ENCODE measurements around the gene NPRL2.

DNA sequence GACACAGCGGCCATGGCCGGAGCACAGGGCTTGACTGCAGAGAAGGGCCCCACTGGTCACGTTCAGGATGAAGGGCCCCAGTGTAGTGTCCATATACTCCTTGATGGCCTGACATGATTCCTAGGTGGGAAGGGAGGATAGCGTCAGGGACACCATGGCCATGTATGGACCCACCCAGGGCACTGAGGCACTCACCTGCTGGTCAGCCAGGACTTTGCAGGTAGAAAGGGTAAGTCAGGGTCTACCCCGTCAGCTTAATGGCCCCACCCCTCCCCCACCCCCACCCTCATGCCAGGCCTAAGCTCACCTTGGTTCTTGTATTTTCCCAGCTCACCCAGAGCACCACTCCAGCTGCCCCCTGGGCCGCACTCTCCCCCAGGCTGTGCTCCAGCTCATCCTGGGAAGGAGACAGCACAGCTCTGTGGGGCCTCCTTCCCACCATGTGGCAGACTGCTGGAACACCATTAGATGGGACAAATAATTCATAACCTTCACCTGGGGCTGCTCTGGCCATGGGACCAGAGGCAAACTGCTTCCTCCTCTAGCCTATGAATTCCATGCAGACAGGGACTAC lies 49.8 kb downstream of the NPRL2 start:
- TF ChIP-seq ATF3 (IDR thresholded peaks at IDR 0.05) = no peak
- no peak for TF ChIP-seq FOSL1 (IDR thresholded peaks at IDR 0.05; ENCODE audit: low read depth)
- TF ChIP-seq, protein P1, sequence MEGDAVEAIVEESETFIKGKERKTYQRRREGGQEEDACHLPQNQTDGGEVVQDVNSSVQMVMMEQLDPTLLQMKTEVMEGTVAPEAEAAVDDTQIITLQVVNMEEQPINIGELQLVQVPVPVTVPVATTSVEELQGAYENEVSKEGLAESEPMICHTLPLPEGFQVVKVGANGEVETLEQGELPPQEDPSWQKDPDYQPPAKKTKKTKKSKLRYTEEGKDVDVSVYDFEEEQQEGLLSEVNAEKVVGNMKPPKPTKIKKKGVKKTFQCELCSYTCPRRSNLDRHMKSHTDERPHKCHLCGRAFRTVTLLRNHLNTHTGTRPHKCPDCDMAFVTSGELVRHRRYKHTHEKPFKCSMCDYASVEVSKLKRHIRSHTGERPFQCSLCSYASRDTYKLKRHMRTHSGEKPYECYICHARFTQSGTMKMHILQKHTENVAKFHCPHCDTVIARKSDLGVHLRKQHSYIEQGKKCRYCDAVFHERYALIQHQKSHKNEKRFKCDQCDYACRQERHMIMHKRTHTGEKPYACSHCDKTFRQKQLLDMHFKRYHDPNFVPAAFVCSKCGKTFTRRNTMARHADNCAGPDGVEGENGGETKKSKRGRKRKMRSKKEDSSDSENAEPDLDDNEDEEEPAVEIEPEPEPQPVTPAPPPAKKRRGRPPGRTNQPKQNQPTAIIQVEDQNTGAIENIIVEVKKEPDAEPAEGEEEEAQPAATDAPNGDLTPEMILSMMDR (IDR thresholded peaks at IDR 0.05 in 2 of 3, conservative IDR thresholded peaks at IDR 0.05 in 1 of 3; ENCODE audit: borderline replicate concordance in 1 of 3, insufficient read depth in 1 of 3, low read depth in 2 of 3, low read length in 2 of 3) = 0 out of 6 replicates have a peak, but pooled peaks of 1 of the 3 experiments have one; percentile 2
